HG03460 (cell line): ENCODE results near the gene PLEKHH2.
"Not testable (repeated sequence)": the region's sequence is repeated elsewhere in the genome, so short reads cannot be mapped to it uniquely, and the experiment has no call there.

Experiments used
- ATAC-seq: cut with Tn5 transposase; IDR thresholded peaks from one replicate; pipeline ENCODE4 v1.9.1; 2021; ENCODE audit not compliant: unreplicated experiment

Gene PLEKHH2

DNA sequence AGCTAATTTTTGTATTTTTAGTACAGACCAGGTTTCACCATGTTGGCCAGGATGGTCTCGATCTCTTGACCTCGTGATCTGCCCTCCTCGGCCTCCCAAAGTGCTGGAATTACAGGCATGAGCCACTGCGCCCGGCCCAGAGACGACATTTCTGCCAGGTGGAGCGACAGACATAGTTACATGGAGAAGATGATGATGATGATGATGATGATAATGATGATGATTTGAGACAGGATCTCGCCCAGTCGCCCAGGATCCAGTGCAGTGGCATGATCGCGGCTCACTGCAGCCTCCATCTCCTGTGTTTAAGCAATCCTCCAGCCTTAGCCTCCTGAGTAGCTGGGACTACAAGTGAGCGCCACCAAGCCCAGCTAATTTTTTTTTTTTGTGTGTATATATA is 907 bp upstream of the PLEKHH2 start:
- not testable (repeated sequence) for ATAC-seq

DNA sequence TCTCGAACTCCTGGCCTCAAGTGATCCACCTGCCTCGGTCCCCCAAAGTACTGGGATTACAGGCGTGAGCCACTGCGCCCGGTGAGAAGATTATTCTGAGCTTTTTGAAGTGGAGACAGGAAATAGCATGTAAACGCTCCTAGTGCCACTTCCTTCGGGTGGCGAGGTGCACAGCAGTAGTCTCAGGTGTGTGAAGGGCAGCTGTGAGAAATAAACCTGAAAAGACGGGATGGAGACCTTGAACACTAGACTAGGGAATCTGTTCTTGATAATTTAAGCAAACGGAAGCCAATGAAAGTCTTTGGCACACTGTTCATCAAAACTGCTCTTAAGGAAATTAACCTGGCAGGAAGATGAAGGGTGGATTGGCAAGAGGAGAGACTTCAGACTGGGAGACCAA is 439 bp upstream of the PLEKHH2 start:
- no peak for ATAC-seq

DNA sequence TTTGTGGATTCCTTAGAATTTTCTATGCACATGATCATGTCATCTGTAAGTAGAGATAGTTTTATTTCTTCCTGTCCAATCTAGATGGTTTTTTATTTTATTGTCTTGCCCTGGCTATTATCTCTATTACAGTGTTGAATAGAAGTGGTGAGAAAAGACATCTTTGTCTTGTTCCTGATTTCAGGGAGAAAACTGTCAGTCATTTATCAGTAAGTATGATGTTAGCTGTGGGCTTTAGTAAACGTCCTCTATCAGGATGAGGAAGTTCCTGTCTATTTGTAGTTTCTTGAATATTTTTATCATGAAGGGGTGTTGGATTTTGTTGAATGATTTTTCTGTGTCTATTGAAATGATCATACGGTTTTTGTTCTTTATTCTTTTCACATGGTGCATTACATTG is 5.3 kb downstream of the PLEKHH2 start:
- ATAC-seq, result no peak

DNA sequence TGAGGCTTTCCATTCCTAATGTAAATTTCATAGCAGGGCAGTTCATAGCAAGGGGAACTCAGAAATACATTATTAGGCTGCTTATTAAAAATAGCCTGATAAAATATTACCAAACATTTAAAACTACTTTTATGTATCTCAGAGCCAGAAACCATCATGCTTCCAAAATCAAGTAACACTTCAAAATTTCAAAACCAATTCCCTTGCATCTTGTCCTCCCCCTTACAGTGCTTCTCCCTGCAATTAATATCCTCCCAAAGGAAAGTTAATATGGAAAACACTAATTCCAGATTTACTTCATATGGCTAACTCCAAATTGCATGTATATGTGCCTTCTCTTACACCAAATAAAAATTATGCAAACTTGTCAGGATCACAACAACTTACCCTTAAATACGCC is 6.6 kb downstream of the PLEKHH2 start:
- no peak for ATAC-seq

DNA sequence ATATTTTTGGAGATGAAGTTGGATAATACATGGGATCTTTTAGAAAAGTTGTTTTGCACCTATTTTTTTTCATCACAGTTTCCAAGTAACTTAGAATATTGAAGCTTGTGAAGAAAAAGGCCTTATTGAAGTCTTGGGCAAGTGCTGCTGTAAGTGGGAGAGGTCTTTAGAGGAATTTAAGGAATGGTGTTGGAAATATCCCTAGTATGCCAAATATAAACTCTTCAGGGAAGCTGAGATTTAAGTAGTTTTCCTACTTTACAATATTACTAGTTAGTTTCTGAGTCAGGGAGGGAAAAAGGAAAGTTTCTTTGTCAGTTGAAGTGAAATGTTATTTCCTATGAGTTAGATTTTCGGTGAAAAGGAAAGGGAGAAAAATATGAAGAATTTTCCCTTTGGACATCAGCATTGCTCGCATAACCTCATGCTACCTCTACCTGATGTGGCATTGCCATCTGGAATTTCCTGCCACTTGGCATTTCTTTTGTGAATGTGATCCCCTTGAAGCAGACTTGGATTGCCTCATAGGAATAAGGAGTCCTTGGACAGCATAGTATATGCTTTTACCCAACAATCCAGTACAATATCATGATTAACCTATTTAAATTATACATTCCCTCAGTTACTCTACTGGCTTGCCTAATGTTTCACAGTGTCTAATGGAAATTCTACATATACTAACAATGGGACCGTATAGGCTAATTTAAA is 12.1 kb downstream of the PLEKHH2 start:
- ATAC-seq, result no peak

DNA sequence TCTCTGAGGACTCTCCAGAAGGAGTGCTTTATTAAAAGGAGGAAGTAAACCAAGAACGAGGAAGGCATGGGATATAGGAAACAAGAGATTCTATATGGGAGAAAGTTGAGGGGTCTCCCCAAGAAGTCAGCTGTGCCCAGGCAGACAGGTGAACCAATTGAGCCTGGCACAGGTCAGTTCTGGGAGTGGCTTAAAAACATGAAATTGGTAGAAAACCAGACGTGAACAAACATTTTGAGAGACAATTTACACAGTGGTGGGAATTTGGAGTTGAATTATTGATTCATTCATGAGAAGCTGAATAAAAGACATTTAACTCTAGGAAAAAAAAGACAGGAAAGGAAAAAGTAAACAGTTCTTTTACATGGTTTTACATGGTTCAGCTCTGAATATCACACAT is 16.4 kb downstream of the PLEKHH2 start:
- ATAC-seq, result no peak

DNA sequence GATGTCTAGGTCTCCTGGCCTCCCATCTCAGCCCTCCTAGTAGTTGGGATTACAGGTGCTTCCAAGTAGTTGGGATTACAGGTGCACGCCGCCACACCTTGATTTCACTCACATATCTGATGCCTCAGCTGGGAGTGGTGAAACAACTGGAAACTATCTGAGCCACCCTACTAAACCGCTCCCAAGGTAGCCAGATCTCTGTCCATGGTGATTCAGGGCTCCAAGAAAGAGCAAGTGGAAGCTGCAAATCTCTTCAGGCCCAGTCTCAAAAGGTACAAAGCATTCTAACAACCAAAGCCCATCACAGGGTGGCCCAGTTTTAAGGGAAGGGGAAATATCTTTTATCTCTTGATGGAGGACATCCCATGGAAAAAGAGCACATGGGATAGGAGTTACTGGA is 20.2 kb downstream of the PLEKHH2 start:
- no peak for ATAC-seq

DNA sequence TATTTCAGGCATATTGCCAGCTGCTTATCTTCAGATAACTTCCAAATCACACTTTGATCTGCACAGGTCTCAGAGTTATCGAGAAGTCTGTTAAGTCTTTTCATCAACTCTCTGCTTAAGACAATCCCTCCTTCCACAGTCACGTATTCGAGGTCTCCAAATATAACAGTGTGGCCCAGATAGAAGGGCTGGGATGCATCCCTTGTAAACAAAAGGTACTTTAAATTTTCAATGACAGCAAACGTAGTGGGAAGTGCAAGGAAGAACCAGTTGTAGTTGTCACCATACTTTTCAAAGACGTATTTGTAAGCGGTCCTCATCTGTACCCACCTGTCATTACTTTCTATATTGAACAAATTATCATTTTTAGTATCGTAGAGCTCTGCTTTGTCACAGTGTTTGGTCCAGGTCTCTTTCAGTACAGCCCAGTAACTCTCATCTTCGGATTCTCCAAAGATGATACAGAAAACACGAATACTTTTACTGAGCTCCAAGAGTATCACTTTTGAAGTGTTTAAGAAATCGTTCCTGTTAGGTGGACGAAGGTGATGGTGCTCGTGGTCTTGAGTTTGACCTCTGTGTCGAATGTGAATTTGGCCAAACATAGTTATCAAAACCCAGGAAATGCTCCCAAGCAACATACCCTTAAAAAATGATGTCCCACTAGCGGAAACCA is 38.7 kb downstream of the PLEKHH2 start:
- ATAC-seq, result no peak

DNA sequence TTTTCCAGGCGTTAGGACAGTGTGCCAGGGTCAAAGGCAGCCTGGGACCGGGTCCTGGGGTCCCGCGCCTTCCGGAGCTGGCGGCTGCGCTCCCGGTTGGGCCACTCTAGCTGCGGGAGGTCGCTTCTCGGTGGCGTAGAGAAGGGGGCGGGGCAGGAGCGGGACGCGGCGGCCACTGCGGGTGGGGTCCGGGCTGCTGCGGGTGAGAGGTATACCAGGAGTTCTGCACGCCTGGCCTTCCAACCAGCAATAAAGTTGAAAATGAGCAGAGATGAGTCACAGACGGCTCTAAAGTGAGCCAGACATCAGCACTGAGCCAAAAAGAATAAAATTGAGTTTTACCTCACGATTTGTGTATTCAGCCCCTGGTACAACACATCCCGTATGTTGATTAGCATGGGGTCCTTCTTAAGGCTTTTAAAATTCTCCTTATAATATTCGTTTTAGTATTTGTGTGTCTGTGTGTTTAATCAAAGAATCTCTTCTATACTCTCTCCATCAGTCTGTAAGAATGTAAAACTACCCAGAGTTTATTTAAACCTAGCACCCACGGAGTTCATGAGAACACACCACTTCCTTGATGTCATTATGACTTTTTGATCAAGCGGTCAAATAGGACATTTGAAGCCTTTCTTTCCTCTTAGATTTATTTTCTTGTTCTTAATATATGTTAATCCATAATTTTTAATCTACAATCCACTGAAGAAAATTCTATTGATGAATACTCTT is 39.4 kb downstream of the PLEKHH2 start, which contains the start of gene C1GALT1C1L:
C1GALT1C1L (minus strand) TSS at position 108 of the 729 bp plus-strand sequence; CDS start at position 1, 107 bp downstream.
- ATAC-seq, result no peak

DNA sequence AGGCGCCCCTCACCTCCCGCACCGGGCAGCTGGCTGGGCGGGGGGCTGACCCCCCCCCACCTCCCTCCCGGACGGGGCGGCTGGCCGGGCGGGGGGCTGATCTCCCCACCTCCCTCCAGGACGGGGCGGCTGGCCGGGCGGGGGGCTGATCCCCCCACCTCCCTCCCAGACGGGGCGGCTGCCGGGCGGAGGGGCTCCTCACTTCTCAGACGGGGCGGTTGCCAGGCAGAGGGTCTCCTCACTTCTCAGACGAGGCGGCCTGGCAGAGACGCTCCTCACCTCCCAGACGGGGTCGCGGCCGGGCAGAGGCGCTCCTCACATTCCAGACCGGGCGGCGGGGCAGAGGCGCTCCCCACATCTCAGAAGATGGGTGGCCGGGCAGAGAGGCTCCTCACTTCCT is 40.7 kb downstream of the PLEKHH2 start:
- ATAC-seq, result not testable (repeated sequence)

DNA sequence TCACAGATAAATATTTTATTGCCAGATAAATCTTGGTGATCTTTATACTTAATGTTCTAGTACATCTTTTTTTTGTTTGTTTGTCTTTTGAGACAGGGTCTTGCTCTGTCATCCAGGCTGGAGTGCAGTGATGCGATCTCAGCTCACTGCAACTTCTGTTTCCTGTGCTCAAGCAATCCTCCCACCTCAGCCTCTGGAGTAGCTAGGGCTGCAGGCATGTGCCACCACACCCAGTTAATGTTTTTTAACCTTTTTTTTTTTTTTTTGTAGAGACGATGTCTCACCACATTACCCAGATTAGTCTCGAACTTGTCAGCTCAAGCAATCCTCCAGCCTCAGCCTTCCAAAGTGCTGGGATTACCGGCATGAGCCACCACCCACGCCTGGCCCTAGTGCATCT is 48.3 kb downstream of the PLEKHH2 start:
- no peak for ATAC-seq

DNA sequence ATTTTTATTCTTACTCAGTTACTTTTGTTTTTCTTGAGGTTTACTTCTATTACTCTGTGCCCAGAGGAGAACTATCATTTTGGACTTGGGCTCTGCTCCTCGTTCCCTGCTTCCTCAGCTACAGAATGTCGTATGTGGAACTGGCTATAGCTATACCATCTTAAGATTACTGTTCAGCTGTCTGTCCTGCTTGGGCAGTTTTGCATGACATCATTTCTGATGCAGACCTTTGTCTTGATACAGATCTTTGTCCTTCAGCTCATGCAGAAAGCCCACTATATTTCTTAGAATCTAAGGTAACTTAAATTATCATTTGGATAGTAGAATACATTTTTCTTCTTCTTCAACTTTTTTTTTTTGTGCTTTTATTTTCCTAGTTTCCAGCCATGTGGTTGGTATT is 52.9 kb downstream of the PLEKHH2 start:
- no peak for ATAC-seq

DNA sequence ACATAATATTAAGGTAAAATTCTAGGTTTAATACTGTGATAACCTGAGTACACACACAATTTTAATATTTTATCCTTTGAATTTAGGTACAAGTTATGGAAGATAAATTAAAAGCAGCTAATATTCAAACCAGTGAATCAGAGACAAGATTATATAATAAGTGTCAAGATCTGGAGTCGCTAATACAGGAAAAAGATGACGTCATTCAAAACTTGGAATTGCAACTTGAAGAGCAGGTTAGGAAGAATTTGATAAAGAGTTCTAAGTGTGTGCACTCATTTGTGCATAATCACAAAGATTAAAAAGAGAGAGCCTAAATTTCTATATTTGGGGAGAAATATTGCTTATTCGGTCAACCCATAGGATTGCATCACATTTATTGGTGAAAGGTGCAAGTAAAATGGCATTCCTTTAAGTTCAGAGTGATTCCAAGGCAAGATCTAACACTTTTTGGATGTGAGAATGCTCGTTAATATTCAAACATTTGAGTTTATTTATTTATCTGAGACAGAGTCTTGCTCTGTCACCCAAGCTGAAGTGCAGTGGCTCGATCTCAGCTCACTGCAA is 55.5 kb downstream of the PLEKHH2 start:
- no peak for ATAC-seq

DNA sequence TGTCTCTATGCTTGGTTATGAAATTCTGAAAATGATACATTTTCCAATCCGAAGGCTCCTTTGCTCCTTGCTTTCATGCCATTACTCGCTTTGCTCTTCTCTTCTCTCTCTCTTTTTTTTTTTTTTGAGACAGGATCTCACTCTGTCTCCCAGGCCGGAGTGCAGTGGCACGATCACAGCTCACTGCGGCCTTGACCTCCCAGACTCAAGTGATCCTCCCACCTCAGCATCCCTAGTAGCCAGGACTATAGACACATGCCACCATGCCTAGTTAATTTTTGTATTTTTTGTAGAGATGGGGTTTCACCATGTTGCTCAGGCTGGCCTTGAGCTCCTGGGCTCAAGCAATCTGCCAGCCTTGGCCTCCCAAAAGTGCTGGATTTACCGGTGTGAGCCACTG is 61.1 kb downstream of the PLEKHH2 start:
- not testable (repeated sequence) for ATAC-seq

DNA sequence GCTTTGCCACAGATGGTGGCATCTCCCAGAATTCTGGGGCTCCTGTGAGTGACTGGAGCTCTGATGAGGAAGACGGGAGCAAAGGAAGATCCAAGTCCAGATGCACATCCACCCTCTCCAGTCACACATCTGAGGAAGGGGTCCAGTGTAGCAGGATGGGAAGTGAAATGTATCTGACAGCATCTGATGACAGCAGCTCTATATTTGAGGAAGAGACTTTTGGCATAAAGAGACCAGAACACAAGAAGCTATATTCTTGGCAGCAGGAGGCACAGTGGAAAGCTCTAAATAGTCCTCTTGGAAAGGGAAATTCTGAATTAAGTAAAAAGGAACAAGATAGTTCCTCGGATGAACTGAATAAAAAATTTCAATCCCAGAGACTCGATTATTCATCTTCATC is 62.7 kb downstream of the PLEKHH2 start:
- ATAC-seq, result no peak

DNA sequence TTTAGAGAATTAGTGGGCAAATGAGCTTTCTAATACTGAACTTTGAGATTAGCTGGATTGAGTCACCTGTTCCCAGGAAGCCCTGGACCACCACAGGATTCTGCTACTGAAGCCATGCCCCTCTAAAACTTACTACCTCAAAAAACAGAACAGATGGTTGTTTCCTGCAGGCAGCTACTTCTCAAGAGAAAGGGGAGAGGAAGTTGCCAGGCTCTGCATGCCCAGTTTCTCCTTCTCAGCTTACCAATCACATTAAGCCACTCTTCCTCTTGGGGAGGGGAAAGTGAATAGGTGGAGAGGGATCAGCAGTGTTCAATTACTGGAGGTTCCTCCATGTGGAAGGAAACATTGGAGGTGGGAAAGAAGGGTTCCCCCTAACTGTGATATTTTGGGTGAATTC is 64.1 kb downstream of the PLEKHH2 start:
- no peak for ATAC-seq

DNA sequence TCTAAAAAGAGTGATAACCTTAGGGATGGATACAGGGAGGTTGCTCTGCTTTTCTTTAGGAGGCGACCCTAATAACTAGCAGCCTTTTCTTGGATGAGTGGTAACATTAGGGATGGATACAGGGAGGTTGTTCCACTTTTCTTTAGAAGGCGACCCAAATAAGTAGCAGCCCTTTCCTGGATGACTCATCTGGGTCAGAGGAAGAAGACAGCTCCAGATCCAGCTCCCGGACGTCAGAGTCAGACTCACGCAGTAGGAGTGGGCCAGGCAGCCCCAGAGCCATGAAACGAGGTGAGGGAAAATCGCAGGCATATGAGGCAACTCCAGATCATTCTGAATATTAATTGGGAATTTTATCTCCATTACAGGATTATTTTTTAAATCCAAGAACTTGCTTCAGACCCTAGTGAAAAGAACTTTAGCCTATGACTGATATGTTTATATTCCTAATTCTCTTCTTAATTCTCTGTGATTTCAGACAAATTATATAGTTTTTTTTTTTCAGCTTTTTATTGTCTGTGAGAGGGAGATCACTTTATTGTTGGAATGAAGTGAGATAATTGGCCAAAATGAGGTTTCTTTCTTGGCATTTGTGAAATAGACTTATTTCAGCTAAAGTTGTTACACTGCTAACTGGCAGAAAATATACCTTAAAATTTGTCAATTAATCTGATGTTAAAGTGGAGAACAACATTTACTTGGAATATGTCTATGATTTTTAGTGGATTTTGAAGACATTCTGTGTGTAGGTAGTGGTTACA is 70.4 kb downstream of the PLEKHH2 start:
- ATAC-seq, result no peak

DNA sequence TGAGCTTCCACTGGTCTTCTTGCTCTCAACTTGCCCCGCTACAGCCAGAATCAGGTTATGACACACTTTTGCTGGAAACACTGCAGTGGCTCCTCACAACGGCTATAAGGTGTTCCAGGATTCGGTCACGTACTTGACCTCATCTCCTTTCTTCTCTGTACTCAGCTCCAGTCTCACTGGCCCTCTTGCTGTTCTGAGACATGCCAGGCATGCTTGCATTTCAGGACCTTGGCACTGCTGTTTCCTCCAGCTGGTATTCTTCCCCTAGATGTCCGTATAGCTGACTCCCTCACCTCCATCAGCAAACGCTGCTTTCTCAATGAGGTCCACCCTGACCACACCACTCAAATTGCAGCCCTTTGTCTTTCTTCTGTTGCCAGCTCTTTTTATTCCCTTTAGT is 71.1 kb downstream of the PLEKHH2 start:
- no peak for ATAC-seq

DNA sequence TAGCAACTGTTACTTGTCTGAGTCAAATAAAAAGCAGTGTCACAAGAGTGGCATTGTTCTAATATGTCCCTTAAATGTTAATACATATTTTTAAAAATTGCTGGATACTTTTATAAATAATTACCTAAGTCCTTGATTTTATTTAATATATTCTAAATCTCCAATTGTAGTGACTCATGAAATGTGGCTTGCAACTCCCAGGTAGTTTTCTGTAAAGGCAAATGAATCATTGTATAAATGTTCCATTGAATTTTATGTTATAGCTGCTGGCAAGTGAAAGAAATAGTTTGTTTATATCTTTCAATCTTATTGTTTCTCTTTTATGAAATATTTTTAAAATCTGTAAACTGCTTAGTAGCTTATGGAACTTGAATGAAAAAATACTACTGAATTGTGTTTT is 71.8 kb downstream of the PLEKHH2 start:
- ATAC-seq, result no peak

DNA sequence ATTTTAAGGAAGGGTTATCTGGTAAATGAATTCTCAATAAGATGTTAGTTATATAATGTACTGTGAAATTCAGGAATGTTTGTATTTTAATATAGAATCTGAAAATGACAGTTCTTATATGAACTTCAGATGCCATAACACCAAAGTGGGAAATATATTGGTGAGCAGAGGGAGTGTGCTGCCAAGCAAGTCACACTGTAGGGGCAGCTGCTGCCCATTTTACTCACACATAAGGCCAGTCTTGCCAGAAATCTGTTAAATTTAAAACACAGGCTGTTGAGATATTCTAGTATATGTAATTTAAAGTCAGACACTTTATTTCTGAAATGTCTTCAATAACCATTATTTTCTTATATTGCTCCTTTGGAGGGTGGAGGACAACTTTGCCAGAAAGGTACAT is 73.8 kb downstream of the PLEKHH2 start:
- no peak for ATAC-seq

DNA sequence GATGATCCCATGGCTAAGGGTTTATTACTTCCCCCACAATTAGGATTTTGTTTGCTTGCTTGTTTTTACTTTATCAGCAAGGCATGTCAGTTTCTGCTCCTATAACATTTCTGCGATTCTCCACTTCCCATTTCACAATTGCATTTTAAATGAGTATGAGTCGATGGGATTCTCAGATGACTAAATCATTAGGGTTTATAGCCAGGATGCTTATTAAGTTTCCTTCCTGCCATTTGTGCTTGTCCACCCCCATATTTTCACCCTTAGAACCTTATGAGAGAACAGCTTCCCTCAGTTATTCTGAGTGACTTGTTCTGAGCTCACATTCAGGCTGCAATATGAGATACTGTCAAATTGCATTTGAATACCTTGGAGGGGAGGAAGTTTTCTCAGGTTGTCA is 77.1 kb downstream of the PLEKHH2 start:
- no peak for ATAC-seq
